BLaER1 (cell line): ENCODE results near the gene ZAP70.

Experiments
- H3K27ac ChIP-seq: shearing (Covaris generic); formaldehyde crosslinking; 2 replicates; pipeline ENCODE4 v1.8.1; 2022
- H3K27me3 ChIP-seq: shearing (Covaris generic); formaldehyde crosslinking; 2 replicates; pipeline ENCODE4 v1.8.1; 2022
- H3K36me3 ChIP-seq: shearing (Covaris generic); formaldehyde crosslinking; 2 replicates; pipeline ENCODE4 v1.8.1; 2022
- H3K4me1 ChIP-seq: shearing (Covaris generic); formaldehyde crosslinking; 2 replicates; pipeline ENCODE4 v1.8.1; 2022
- H3K4me2 ChIP-seq: shearing (Covaris generic); formaldehyde crosslinking; 2 replicates; pipeline ENCODE4 v1.8.1; 2022
- H3K4me3 ChIP-seq: shearing (Covaris generic); formaldehyde crosslinking; 2 replicates; pipeline ENCODE4 v1.8.1; 2022
- H3K9ac ChIP-seq: shearing (Covaris generic); formaldehyde crosslinking; 2 replicates; pipeline ENCODE4 v1.8.1; 2022
- H3K9me3 ChIP-seq: shearing (Covaris generic); formaldehyde crosslinking; 2 replicates; pipeline ENCODE4 v1.8.1; 2022
- H4K20me1 ChIP-seq: shearing (Covaris generic); formaldehyde crosslinking; 2 replicates; pipeline ENCODE4 v1.8.1; 2022
- Cebpa-rat ChIP-seq: shearing (Covaris generic); IDR thresholded peaks from 2 replicates; pipeline ENCODE4 v1.8.1; 2022

The ZAP70 gene

DNA sequence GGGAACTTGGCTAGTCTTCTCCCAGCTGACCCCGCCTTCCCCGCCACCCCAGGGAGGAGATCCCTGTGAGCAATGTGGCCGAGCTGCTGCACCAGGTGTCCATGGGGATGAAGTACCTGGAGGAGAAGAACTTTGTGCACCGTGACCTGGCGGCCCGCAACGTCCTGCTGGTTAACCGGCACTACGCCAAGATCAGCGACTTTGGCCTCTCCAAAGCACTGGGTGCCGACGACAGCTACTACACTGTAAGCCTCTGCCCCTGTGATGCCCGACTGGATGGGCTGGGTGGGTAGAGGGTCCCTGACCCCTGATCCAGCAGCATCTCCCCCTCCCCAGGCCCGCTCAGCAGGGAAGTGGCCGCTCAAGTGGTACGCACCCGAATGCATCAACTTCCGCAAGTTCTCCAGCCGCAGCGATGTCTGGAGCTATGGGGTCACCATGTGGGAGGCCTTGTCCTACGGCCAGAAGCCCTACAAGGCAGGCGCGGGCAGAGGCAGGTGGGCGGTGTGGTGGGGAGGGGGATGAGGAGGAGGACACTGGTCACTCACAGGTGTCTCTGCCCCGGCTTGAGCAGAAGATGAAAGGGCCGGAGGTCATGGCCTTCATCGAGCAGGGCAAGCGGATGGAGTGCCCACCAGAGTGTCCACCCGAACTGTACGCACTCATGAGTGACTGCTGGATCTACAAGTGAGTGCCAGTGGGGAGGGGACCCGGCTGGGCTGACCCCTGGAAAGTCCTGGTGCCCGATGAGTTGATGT lies 24.2 kb downstream of the ZAP70 start:
- H3K9ac ChIP-seq = no peak overlapping the region
- no peak for TF ChIP-seq Cebpa-rat
- 0 out of 2 replicates have a peak, but pooled peaks cover 4% of the 10 kb centered on the region for H4K20me1 ChIP-seq
- no peak overlapping the region for H3K27ac ChIP-seq
- no peaks in the 10 kb centered on the region for H3K9me3 ChIP-seq
- no peaks in the 10 kb centered on the region for H3K27me3 ChIP-seq
- no peak overlapping the region for H3K4me3 ChIP-seq
- peaks cover 100% of the 10 kb centered on the region for H3K36me3 ChIP-seq
- H3K4me1 ChIP-seq = peaks cover 45% of the 10 kb centered on the region
- H3K4me2 ChIP-seq = no peak overlapping the region

GRCh38 chr2:97738179-97739019 lies 25.0 kb downstream of the ZAP70 start:
- no peak for TF ChIP-seq Cebpa-rat
- H3K4me3 ChIP-seq = no peak overlapping the region
- H3K4me1 ChIP-seq = peaks cover 45% of the 10 kb centered on the region
- no peak overlapping the region for H3K9ac ChIP-seq
- H3K27ac ChIP-seq = no peak overlapping the region
- H3K36me3 ChIP-seq = peaks cover 94% of the 10 kb centered on the region
- H4K20me1 ChIP-seq = no peaks in the 10 kb centered on the region
- no peaks in the 10 kb centered on the region for H3K27me3 ChIP-seq
- H3K4me2 ChIP-seq = no peak overlapping the region
- H3K9me3 ChIP-seq = no peaks in the 10 kb centered on the region

- TF ChIP-seq Cebpa-rat = no peak
- Histone ChIP-seq H3K9ac (no peak overlapping the region), H3K27ac (no peak overlapping the region), H3K4me2 (no peak overlapping the region), H3K4me1 (peaks cover 36% of the 10 kb centered on the region), H3K36me3 (peaks cover 86% of the 10 kb centered on the region), H3K9me3 (no peaks in the 10 kb centered on the region), H3K4me3 (no peak overlapping the region), H4K20me1 (no peaks in the 10 kb centered on the region), H3K27me3 (no peaks in the 10 kb centered on the region)
Observed at GRCh38 chr2:97739020-97739892, 25.9 kb downstream of the ZAP70 start.

GRCh38 chr2:97739893-97740245 lies 26.5 kb downstream of the ZAP70 start:
- TF ChIP-seq Cebpa-rat = no peak
- no peaks in the 10 kb centered on the region for H3K27me3 ChIP-seq
- H4K20me1 ChIP-seq = no peaks in the 10 kb centered on the region
- no peak overlapping the region for H3K4me3 ChIP-seq
- peaks cover 80% of the 10 kb centered on the region for H3K36me3 ChIP-seq
- H3K4me1 ChIP-seq = peaks cover 35% of the 10 kb centered on the region
- no peak overlapping the region for H3K4me2 ChIP-seq
- no peaks in the 10 kb centered on the region for H3K9me3 ChIP-seq
- H3K9ac ChIP-seq = no peak overlapping the region
- no peak overlapping the region for H3K27ac ChIP-seq

DNA sequence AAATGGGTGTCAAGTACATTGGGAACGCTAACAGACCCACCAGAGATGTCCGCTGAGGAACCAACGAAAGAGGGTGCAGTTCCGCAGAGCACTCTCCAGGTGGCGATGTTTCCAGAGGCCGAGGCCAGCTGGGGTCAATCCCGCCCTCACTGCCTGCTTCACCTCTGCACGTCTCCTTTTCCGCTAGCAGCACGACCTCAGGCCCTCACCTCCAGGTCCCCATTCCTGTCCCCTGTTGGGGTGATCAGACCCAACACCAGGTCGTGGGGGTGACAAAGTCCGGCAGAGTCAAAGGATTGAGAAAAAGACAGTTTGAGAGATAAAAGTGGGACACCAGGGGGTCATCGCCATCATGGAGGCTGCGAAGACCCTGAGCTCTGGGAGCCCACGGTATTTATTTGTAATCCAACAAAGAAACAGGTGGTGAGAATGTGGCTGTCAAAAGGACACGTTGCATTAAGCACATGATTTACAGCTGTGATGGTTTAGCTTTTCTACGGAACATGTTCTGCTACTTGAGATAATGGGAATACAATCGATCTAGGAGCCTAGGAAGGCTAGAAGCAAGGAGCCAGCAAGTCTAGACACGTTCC lies 27.3 kb downstream of the ZAP70 start:
- H3K4me3 ChIP-seq = no peak overlapping the region
- H3K36me3 ChIP-seq = peaks cover 71% of the 10 kb centered on the region
- no peaks in the 10 kb centered on the region for H4K20me1 ChIP-seq
- H3K4me2 ChIP-seq = no peak overlapping the region
- H3K9me3 ChIP-seq = no peaks in the 10 kb centered on the region
- no peak overlapping the region for H3K27ac ChIP-seq
- no peaks in the 10 kb centered on the region for H3K27me3 ChIP-seq
- peaks cover 39% of the 10 kb centered on the region for H3K4me1 ChIP-seq
- TF ChIP-seq Cebpa-rat = no peak
- H3K9ac ChIP-seq = no peak overlapping the region

GRCh38 chr2:97741251-97741650 lies 27.9 kb downstream of the ZAP70 start:
- Histone ChIP-seq H3K9ac (no peak overlapping the region), H3K9me3 (no peaks in the 10 kb centered on the region), H3K27me3 (no peaks in the 10 kb centered on the region), H4K20me1 (no peaks in the 10 kb centered on the region), H3K4me1 (peaks cover 39% of the 10 kb centered on the region), H3K36me3 (peaks cover 66% of the 10 kb centered on the region), H3K27ac (no peak overlapping the region), H3K4me2 (no peak overlapping the region), H3K4me3 (no peak overlapping the region)
- TF ChIP-seq Cebpa-rat = no peak

- Histone ChIP-seq H3K36me3 (peaks cover 61% of the 10 kb centered on the region), H4K20me1 (no peaks in the 10 kb centered on the region), H3K9ac (no peak overlapping the region), H3K4me1 (peaks cover 41% of the 10 kb centered on the region), H3K4me2 (no peak overlapping the region), H3K4me3 (no peak overlapping the region), H3K27ac (0 out of 2 replicates have a peak overlapping the region, but pooled peaks have one; percentile 30), H3K27me3 (no peaks in the 10 kb centered on the region), H3K9me3 (no peaks in the 10 kb centered on the region)
- no peak for TF ChIP-seq Cebpa-rat
Observed at GRCh38 chr2:97741686-97742085, 28.3 kb downstream of the ZAP70 start.

DNA sequence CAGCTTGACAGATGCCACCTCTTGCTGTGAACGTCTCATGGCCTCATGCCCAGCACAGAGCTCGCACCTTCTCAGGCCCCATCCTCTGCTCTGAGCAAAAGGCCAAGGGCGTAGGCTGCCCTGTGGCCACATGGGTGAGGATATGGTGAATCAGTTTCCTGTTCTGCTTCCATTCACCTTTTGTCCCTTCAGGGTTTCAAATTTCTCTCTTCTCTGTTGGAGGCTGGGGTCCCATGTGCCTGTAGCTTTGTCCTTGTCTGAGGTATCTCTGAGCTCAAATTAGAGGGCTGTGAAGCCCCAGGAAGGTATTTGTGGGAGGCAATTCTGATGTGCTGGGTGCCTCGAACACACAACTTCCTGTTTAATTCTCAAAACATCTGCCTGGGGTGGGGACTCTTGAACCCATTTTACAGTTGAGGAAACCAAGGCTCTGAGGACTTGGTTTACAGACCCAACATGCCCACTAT lies 29.0 kb downstream of the ZAP70 start:
- H3K9me3 ChIP-seq = no peaks in the 10 kb centered on the region
- H3K4me2 ChIP-seq = peak overlapping the region; percentile 41
- no peaks in the 10 kb centered on the region for H3K27me3 ChIP-seq
- H3K4me3 ChIP-seq = no peak overlapping the region
- TF ChIP-seq Cebpa-rat = no peak
- no peaks in the 10 kb centered on the region for H4K20me1 ChIP-seq
- H3K27ac ChIP-seq = peak overlapping the region; percentile 31; the same call in 1 of the 2 replicates
- H3K36me3 ChIP-seq = peaks cover 54% of the 10 kb centered on the region
- H3K4me1 ChIP-seq = peaks cover 48% of the 10 kb centered on the region
- no peak overlapping the region; the same call in 1 of the 2 replicates for H3K9ac ChIP-seq

DNA sequence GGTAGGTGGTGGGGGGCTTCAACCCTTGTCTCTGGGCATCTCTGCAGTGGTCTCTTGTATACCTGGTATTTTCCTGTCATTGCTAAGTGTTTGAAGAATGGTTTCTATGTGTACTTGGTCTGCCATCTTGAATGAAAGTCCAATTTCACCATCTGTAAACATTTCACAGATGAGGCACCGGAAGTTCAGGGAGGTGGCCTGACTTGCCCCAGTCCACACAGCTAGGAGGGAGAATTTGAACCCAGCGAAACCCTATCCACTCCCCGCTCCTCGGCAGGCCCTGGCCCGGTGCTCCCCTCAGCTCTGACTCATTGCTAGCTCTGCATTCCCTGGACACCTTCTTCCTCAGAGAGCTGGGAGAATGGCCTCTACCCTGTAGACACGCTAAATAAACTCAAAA lies 30.5 kb downstream of the ZAP70 start:
- no peaks in the 10 kb centered on the region for H4K20me1 ChIP-seq
- no peaks in the 10 kb centered on the region for H3K9me3 ChIP-seq
- H3K4me1 ChIP-seq = peaks cover 63% of the 10 kb centered on the region
- no peak overlapping the region for H3K27ac ChIP-seq
- H3K9ac ChIP-seq = no peak overlapping the region
- no peak overlapping the region for H3K4me3 ChIP-seq
- H3K4me2 ChIP-seq = no peak overlapping the region
- no peaks in the 10 kb centered on the region for H3K27me3 ChIP-seq
- H3K36me3 ChIP-seq = peaks cover 39% of the 10 kb centered on the region
- TF ChIP-seq Cebpa-rat = no peak
